ENCODE measurements around the gene UIMC1. TPM values are rescaled to one million over a fixed set of nuclear protein-coding genes. Genes with fewer than 3 reads are reported as not detected.

UIMC1 gene
- polyA plus RNA-seq, 1 donor (not counting 4 experiments of a cell fraction or from before 2014, with no cell fraction given), result 29.0 TPM

DNA sequence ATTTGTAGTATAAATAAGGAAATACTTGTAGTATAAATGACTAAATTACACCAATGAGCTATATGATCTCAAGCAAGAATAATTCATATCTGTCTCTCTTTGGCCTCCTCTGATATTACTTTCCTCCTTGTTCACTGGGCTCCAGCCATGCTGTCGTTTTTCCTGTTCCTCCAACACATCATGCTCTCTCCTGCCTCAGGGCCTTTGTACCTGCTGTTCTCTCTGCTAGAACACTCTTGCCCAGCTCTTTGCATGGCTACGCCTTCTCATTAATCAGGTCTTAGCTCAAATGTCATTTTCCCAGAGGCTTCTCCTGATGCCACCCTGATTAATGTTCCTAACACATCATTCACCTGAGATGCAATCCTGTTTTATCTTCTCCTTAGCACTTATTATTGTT lies 13.5 kb upstream of the UIMC1 start:
- Histone ChIP-seq H3K4me2 (ENCODE audit: control insufficient read depth, extremely low read depth, insufficient read depth, low read depth, low read length) (no peak overlapping the region), H3K4me3 (ENCODE audit: control insufficient read depth in 2 of 3, extremely low read depth in 1 of 3, insufficient read depth in 2 of 3, low read depth in 1 of 3, low read length in 3 of 3) (no peak overlapping the region), H3K9ac (ENCODE audit: control insufficient read depth, extremely low read depth, insufficient read depth, low read length) (no peak overlapping the region), H3K36me3 (ENCODE audit: control insufficient read depth in 2 of 2, extremely low read depth in 1 of 2, insufficient read depth in 2 of 2, low read length in 2 of 2) (peaks cover 0 to 3% of the 10 kb centered on the region in 2 experiments), H3K79me2 (ENCODE audit: control insufficient read depth, insufficient read depth, low read length) (peaks cover 18% of the 10 kb centered on the region), H2AFZ (ENCODE audit: control insufficient read depth, low read length) (no peak overlapping the region), H3K9me1 (ENCODE audit: control insufficient read depth, extremely low read depth, insufficient read depth, low read length) (no peaks in the 10 kb centered on the region), H3K4me1 (ENCODE audit: control insufficient read depth, extremely low read depth, insufficient read depth, low read length) (peaks cover 11% of the 10 kb centered on the region), H3K9me3 (ENCODE audit: control insufficient read depth, low read depth, low read length) (no peaks in the 10 kb centered on the region), H3K27me3 (ENCODE audit: control insufficient read depth, extremely low read depth, insufficient read depth, low read length) (no peaks in the 10 kb centered on the region), H4K20me1 (ENCODE audit: control insufficient read depth, extremely low read depth, insufficient read depth, low read length) (no peaks in the 10 kb centered on the region), H3K27ac (ENCODE audit: control insufficient read depth, insufficient read depth, low read length) (no peak overlapping the region)
- DNase-seq (ENCODE audit: low read depth, low spot score), result no peak
- TF ChIP-seq, protein P1, sequence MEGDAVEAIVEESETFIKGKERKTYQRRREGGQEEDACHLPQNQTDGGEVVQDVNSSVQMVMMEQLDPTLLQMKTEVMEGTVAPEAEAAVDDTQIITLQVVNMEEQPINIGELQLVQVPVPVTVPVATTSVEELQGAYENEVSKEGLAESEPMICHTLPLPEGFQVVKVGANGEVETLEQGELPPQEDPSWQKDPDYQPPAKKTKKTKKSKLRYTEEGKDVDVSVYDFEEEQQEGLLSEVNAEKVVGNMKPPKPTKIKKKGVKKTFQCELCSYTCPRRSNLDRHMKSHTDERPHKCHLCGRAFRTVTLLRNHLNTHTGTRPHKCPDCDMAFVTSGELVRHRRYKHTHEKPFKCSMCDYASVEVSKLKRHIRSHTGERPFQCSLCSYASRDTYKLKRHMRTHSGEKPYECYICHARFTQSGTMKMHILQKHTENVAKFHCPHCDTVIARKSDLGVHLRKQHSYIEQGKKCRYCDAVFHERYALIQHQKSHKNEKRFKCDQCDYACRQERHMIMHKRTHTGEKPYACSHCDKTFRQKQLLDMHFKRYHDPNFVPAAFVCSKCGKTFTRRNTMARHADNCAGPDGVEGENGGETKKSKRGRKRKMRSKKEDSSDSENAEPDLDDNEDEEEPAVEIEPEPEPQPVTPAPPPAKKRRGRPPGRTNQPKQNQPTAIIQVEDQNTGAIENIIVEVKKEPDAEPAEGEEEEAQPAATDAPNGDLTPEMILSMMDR (optimal IDR thresholded peaks at IDR 0.05 in 1 of 3, IDR thresholded peaks at IDR 0.05 in 1 of 3, conservative IDR thresholded peaks at IDR 0.05 in 1 of 3; ENCODE audit: extremely low read depth in 1 of 3, insufficient read depth in 2 of 3, low read length in 3 of 3), result no peak
- no peak for TF ChIP-seq EZH2 (IDR thresholded peaks at IDR 0.05; ENCODE audit: low read length)
- no peak for FAIRE-seq
- dilution Hi-C loops (cut with MboI; ENCODE audit: extremely low pct_ligation_motif_present, low sequenced_read_pairs), result no loop called here

GRCh38 chr5:177018341-177018740 lies 11.8 kb upstream of the UIMC1 start:
- peaks cover 8% of the 10 kb centered on the region for H3K79me2 ChIP-seq (ENCODE audit: control insufficient read depth, insufficient read depth, low read length)
- no peaks in the 10 kb centered on the region for H3K36me3 ChIP-seq (ENCODE audit: control insufficient read depth in 2 of 2, extremely low read depth in 1 of 2, insufficient read depth in 2 of 2, low read length in 2 of 2)
- dilution Hi-C loops (cut with MboI; ENCODE audit: extremely low pct_ligation_motif_present, low sequenced_read_pairs), result no loop called here
- no peak overlapping the region for H2AFZ ChIP-seq (ENCODE audit: control insufficient read depth, low read length)
- FAIRE-seq (no peak), DNase-seq (ENCODE audit: low read depth, low spot score) (no peak)
- H4K20me1 ChIP-seq (ENCODE audit: control insufficient read depth, extremely low read depth, insufficient read depth, low read length), result no peaks in the 10 kb centered on the region
- H3K27me3 ChIP-seq (ENCODE audit: control insufficient read depth, extremely low read depth, insufficient read depth, low read length), result no peaks in the 10 kb centered on the region
- H3K4me2 ChIP-seq (ENCODE audit: control insufficient read depth, extremely low read depth, insufficient read depth, low read depth, low read length), result no peak overlapping the region
- no peak overlapping the region for H3K4me3 ChIP-seq (ENCODE audit: control insufficient read depth in 2 of 3, extremely low read depth in 1 of 3, insufficient read depth in 2 of 3, low read depth in 1 of 3, low read length in 3 of 3)
- peaks cover 7% of the 10 kb centered on the region for H3K4me1 ChIP-seq (ENCODE audit: control insufficient read depth, extremely low read depth, insufficient read depth, low read length)
- TF ChIP-seq EZH2 (IDR thresholded peaks at IDR 0.05; ENCODE audit: low read length), result no peak
- TF ChIP-seq, protein P1 (optimal IDR thresholded peaks at IDR 0.05 in 1 of 3, IDR thresholded peaks at IDR 0.05 in 1 of 3, conservative IDR thresholded peaks at IDR 0.05 in 1 of 3; ENCODE audit: extremely low read depth in 1 of 3, insufficient read depth in 2 of 3, low read length in 3 of 3), result no peak
- no peak overlapping the region for H3K27ac ChIP-seq (ENCODE audit: control insufficient read depth, insufficient read depth, low read length)
- no peaks in the 10 kb centered on the region for H3K9me3 ChIP-seq (ENCODE audit: control insufficient read depth, low read depth, low read length)
- H3K9ac ChIP-seq (ENCODE audit: control insufficient read depth, extremely low read depth, insufficient read depth, low read length), result no peak overlapping the region
- H3K9me1 ChIP-seq (ENCODE audit: control insufficient read depth, extremely low read depth, insufficient read depth, low read length), result no peaks in the 10 kb centered on the region
